ENCODE data around the gene AARSD1.

DNA sequence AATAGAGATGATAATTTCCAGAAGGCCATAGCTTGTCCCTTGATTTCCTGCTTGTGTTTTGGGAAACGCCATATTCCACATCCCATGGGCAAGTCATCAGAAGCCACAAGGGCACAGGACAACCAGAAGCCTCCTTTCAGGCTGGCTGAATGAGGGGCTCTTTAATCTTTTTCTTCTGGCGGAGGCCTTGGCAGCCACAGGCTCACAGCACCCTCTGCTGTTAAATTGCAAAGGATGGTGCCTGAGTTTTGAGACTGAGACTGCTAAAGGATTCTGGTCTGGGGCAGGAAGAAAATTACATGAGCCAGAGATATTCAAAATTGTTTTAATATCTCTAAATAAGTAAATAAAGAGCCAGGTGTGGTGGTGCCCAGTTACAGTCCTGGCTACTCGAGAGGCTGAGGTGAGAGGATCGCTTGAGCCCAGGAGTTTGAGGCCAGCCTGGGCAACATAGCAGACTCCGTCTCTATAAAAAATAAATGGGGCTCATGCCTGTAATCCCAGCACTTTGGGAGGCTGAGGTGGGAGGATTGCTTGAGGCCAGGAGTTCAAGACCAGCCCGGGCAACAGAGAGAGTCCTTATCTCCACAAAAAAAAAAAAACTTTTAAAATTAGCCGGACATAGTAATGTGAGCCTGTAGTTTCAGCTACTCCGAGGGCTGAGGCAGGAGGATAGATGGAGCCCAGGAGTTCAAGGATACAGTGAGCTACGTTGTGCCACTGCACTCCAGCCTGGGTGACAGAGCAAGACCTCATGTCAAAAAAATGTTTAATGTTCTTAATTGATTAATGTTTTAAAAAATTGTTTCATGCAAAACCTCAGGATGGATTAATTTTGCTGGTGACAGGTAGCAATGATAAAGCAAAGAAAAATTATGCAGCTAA is 26.3 kb downstream of the AARSD1 start:
- no peak for TF ChIP-seq BHLHE40 (IDR thresholded peaks at IDR 0.05; ENCODE audit: borderline replicate concordance)
- TF ChIP-seq FOXA1 (IDR thresholded peaks at IDR 0.05) = no peak
- no peak for TF ChIP-seq TARDBP (IDR thresholded peaks at IDR 0.05)
- TF ChIP-seq SP1 (IDR thresholded peaks at IDR 0.05) = no peak
